Measurements from ENCODE around the gene LAMA1.

GRCh38 chr18:6976935-6977334, 140.7 kb downstream of the LAMA1 start:
- TF ChIP-seq, protein P1, sequence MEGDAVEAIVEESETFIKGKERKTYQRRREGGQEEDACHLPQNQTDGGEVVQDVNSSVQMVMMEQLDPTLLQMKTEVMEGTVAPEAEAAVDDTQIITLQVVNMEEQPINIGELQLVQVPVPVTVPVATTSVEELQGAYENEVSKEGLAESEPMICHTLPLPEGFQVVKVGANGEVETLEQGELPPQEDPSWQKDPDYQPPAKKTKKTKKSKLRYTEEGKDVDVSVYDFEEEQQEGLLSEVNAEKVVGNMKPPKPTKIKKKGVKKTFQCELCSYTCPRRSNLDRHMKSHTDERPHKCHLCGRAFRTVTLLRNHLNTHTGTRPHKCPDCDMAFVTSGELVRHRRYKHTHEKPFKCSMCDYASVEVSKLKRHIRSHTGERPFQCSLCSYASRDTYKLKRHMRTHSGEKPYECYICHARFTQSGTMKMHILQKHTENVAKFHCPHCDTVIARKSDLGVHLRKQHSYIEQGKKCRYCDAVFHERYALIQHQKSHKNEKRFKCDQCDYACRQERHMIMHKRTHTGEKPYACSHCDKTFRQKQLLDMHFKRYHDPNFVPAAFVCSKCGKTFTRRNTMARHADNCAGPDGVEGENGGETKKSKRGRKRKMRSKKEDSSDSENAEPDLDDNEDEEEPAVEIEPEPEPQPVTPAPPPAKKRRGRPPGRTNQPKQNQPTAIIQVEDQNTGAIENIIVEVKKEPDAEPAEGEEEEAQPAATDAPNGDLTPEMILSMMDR (IDR thresholded peaks at IDR 0.05): no peak
- no peak for TF ChIP-seq EP300 (IDR thresholded peaks at IDR 0.05)
- no peak for TF ChIP-seq POLR2A (IDR thresholded peaks at IDR 0.05)
